Measurements from ENCODE around the gene BMPR1B.

The BMPR1B gene

GRCh38 chr4:94798808-94799207 lies 41.1 kb downstream of the BMPR1B start:
- no peaks in the 10 kb centered on the region for H3K36me3 ChIP-seq (ENCODE audit: low read depth)
- H3K27me3 ChIP-seq (ENCODE audit: insufficient read depth, poor library complexity, severe bottlenecking): no peaks in the 10 kb centered on the region
- H3K4me3 ChIP-seq (ENCODE audit: severe bottlenecking): no peak overlapping the region
- TF ChIP-seq, protein P1, sequence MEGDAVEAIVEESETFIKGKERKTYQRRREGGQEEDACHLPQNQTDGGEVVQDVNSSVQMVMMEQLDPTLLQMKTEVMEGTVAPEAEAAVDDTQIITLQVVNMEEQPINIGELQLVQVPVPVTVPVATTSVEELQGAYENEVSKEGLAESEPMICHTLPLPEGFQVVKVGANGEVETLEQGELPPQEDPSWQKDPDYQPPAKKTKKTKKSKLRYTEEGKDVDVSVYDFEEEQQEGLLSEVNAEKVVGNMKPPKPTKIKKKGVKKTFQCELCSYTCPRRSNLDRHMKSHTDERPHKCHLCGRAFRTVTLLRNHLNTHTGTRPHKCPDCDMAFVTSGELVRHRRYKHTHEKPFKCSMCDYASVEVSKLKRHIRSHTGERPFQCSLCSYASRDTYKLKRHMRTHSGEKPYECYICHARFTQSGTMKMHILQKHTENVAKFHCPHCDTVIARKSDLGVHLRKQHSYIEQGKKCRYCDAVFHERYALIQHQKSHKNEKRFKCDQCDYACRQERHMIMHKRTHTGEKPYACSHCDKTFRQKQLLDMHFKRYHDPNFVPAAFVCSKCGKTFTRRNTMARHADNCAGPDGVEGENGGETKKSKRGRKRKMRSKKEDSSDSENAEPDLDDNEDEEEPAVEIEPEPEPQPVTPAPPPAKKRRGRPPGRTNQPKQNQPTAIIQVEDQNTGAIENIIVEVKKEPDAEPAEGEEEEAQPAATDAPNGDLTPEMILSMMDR (IDR thresholded peaks at IDR 0.05; ENCODE audit: poor library complexity, severe bottlenecking): no peak
- DNase-seq (ENCODE audit: low spot score) (no peak), ATAC-seq (ENCODE audit: low read depth) (no peak)
- no peak overlapping the region for H3K27ac ChIP-seq (ENCODE audit: poor library complexity, severe bottlenecking)
- H3K9me3 ChIP-seq (ENCODE audit: severe bottlenecking): no peaks in the 10 kb centered on the region
- H3K4me1 ChIP-seq (ENCODE audit: insufficient read depth, poor library complexity, severe bottlenecking): no peaks in the 10 kb centered on the region

DNA sequence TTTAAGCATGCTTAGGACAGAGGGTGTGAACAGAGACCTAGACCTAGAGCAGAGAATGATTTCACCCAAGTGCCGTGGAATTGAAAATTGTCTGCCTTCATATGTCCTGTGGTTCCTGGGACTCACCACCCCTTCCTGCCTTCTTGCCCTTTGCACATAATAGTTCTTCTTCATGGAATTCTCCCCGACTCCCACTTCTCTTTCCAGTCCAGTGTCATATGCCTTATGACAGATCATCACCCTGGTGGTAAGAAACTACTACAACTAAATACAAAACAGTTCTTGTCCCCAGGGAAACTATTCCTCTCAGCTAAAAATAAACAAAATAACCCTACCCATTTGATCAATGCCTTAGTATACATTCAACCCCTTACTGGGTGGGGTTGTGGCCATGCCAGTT lies 43.3 kb downstream of the BMPR1B start:
- Histone ChIP-seq H3K4me3 (ENCODE audit: severe bottlenecking) (no peak overlapping the region), H3K4me1 (ENCODE audit: insufficient read depth, poor library complexity, severe bottlenecking) (no peaks in the 10 kb centered on the region), H3K27me3 (ENCODE audit: insufficient read depth, poor library complexity, severe bottlenecking) (no peaks in the 10 kb centered on the region), H3K27ac (ENCODE audit: poor library complexity, severe bottlenecking) (no peak overlapping the region), H3K36me3 (ENCODE audit: low read depth) (no peaks in the 10 kb centered on the region), H3K9me3 (ENCODE audit: severe bottlenecking) (no peaks in the 10 kb centered on the region)
- DNase-seq (ENCODE audit: low spot score) (no peak), ATAC-seq (ENCODE audit: low read depth) (no peak)
- TF ChIP-seq, protein P1 (IDR thresholded peaks at IDR 0.05; ENCODE audit: poor library complexity, severe bottlenecking): no peak

GRCh38 chr4:94802091-94802490 lies 44.3 kb downstream of the BMPR1B start:
- Histone ChIP-seq H3K4me3 (ENCODE audit: severe bottlenecking) (no peak overlapping the region), H3K4me1 (ENCODE audit: insufficient read depth, poor library complexity, severe bottlenecking) (no peaks in the 10 kb centered on the region), H3K27me3 (ENCODE audit: insufficient read depth, poor library complexity, severe bottlenecking) (no peaks in the 10 kb centered on the region), H3K27ac (ENCODE audit: poor library complexity, severe bottlenecking) (no peak overlapping the region), H3K36me3 (ENCODE audit: low read depth) (no peaks in the 10 kb centered on the region), H3K9me3 (ENCODE audit: severe bottlenecking) (no peaks in the 10 kb centered on the region)
- DNase-seq (ENCODE audit: low spot score) (no peak), ATAC-seq (ENCODE audit: low read depth) (no peak)
- TF ChIP-seq, protein P1 (IDR thresholded peaks at IDR 0.05; ENCODE audit: poor library complexity, severe bottlenecking): no peak

- no peak overlapping the region for H3K27ac ChIP-seq (ENCODE audit: poor library complexity, severe bottlenecking)
- H3K27me3 ChIP-seq (ENCODE audit: insufficient read depth, poor library complexity, severe bottlenecking): no peaks in the 10 kb centered on the region
- H3K4me1 ChIP-seq (ENCODE audit: insufficient read depth, poor library complexity, severe bottlenecking): no peaks in the 10 kb centered on the region
- TF ChIP-seq, protein P1 (IDR thresholded peaks at IDR 0.05; ENCODE audit: poor library complexity, severe bottlenecking): no peak
- H3K4me3 ChIP-seq (ENCODE audit: severe bottlenecking): no peak overlapping the region
- no peaks in the 10 kb centered on the region for H3K36me3 ChIP-seq (ENCODE audit: low read depth)
- no peak for DNase-seq (ENCODE audit: low spot score)
- H3K9me3 ChIP-seq (ENCODE audit: severe bottlenecking): no peaks in the 10 kb centered on the region
- 0 out of 3 replicates have a peak, but pooled peaks have one; percentile 14 for ATAC-seq (ENCODE audit: low read depth)
Observed at GRCh38 chr4:94803181-94803580, 45.4 kb downstream of the BMPR1B start.

GRCh38 chr4:94804650-94805049 lies 46.9 kb downstream of the BMPR1B start:
- TF ChIP-seq, protein P1 (IDR thresholded peaks at IDR 0.05; ENCODE audit: poor library complexity, severe bottlenecking): no peak
- Histone ChIP-seq H3K36me3 (ENCODE audit: low read depth) (no peaks in the 10 kb centered on the region), H3K4me1 (ENCODE audit: insufficient read depth, poor library complexity, severe bottlenecking) (no peaks in the 10 kb centered on the region), H3K27ac (ENCODE audit: poor library complexity, severe bottlenecking) (no peak overlapping the region), H3K9me3 (ENCODE audit: severe bottlenecking) (no peaks in the 10 kb centered on the region), H3K4me3 (ENCODE audit: severe bottlenecking) (no peak overlapping the region), H3K27me3 (ENCODE audit: insufficient read depth, poor library complexity, severe bottlenecking) (no peaks in the 10 kb centered on the region)
- ATAC-seq (ENCODE audit: low read depth): no peak
- no peak for DNase-seq (ENCODE audit: low spot score)
